GM12878 (cell line): ENCODE results near the gene C2CD5. TPM values are rescaled to one million over a fixed set of nuclear protein-coding genes. Genes with fewer than 3 reads are reported as not detected.

Experiments
- CEBPB ChIP-seq, 2 experiments: fragments of 150-350 bp in 1 of 2; IDR thresholded peaks; 2 replicates each; pipeline ENCODE4 v1.6.1; 2012 to 2014; ENCODE audit warnings: low read depth in 2 of 2, low read length in 2 of 2, borderline replicate concordance in 1 of 2, inconsistent platforms in 1 of 2
- CREM ChIP-seq: IDR thresholded peaks from 2 replicates; pipeline ENCODE4 v1.6.1; 2014; ENCODE audit warnings: antibody characterized with exemption, low read depth
- EED ChIP-seq: sonication (generic); IDR thresholded peaks from 2 replicates; pipeline ENCODE4 v1.6.1; 2016; ENCODE audit warnings: antibody characterized with exemption, low read depth
- GATAD2B ChIP-seq: fragments of 450-650 bp; conservative IDR thresholded peaks from 2 replicates; pipeline ENCODE4 v1.6.1; 2017; ENCODE audit warnings: low read depth, mild to moderate bottlenecking, moderate library complexity
- MYC ChIP-seq: IDR thresholded peaks from 2 replicates; pipeline ENCODE4 v1.6.1; 2011; ENCODE audit warnings: mild to moderate bottlenecking, low read length, moderate library complexity, inconsistent platforms; ENCODE audit not compliant: insufficient read depth, insufficient replicate concordance, insufficient read length, severe bottlenecking
- PAX5 ChIP-seq: IDR thresholded peaks from 2 replicates; pipeline ENCODE4 v1.6.1; 2011; ENCODE audit warnings: low read depth, low read length, borderline replicate concordance
- POLR2A ChIP-seq: IDR thresholded peaks from 2 replicates; pipeline ENCODE4 v1.6.1; 2011; ENCODE audit warnings: low read depth, mild to moderate bottlenecking, low read length
- RBBP5 ChIP-seq: fragments of 200-600 bp; sonication (generic); conservative IDR thresholded peaks from 2 replicates; pipeline ENCODE4 v1.6.1; 2016
- RCOR1 ChIP-seq: conservative IDR thresholded peaks from 2 replicates; pipeline ENCODE4 v1.6.1; 2012; ENCODE audit warnings: low read depth, low read length, improper control_type of control experiment
- RELB ChIP-seq: fragments of 450-650 bp; IDR thresholded peaks from 2 replicates; pipeline ENCODE4 v1.6.1; 2017; ENCODE audit warnings: low read depth, mild to moderate bottlenecking, moderate library complexity
- ZNF24 ChIP-seq: fragments of 450-650 bp; IDR thresholded peaks from 2 replicates; pipeline ENCODE4 v1.6.1; 2017; ENCODE audit warnings: antibody characterized with exemption, mild to moderate bottlenecking
- ZZZ3 ChIP-seq: IDR thresholded peaks from 2 replicates; pipeline ENCODE4 v1.6.1; 2011; ENCODE audit warnings: low read depth; ENCODE audit not compliant: control insufficient read depth, insufficient read length
- polyA plus RNA-seq, 11 experiments: library from polyadenylated mRNA; depleted of rRNA in 4 of 11; unstranded in 6 of 11; stranded (reverse) in 5 of 11; fragments of >200 nt; fragmentation: Nextera tagmentation in 4 of 11; fragmentation: Illumina TruSeq in 1 of 11; extraction: Ambion mirVana in 4 of 11; extraction: Trizol in 1 of 11; gene quantifications; 1 replicate in 1 of 11; 2 replicates in 10 of 11; pipeline versions ENCODE4 v1.2.1 to v1.2.3, GENCODE V29; 2011 to 2016; ENCODE audit warnings: inconsistent platforms in 2 of 11, missing spikeins in 2 of 11, low read depth in 1 of 11
- total RNA-seq, 4 experiments: library from RNA; depleted of rRNA in 3 of 4; stranded (reverse); fragments of >200 nt in 3 of 4; fragmentation: Illumina TruSeq in 1 of 4; extraction: Trizol in 1 of 4; gene quantifications; 2 replicates each; pipeline versions ENCODE4 v1.2.1 to v1.2.3, GENCODE V29; 2013 to 2021
- TF ChIP-seq, protein P1 (sequence below): fragments of 450-650 bp; formaldehyde crosslinking; IDR thresholded peaks from 2 replicates; pipeline ENCODE4 v1.4.0; 2020; ENCODE audit warnings: mild to moderate bottlenecking, moderate library complexity

Gene C2CD5
- total and polyA plus RNA-seq, 10 of the 15 experiments (the other 5 are each of a cell fraction or from before 2014, with no cell fraction given): 7.7 to 55.0 (median 27.0) TPM

GRCh38 chr12:22544038-22544979 is at the start of gene C2CD5 (continued):
- TF ChIP-seq, protein P1, sequence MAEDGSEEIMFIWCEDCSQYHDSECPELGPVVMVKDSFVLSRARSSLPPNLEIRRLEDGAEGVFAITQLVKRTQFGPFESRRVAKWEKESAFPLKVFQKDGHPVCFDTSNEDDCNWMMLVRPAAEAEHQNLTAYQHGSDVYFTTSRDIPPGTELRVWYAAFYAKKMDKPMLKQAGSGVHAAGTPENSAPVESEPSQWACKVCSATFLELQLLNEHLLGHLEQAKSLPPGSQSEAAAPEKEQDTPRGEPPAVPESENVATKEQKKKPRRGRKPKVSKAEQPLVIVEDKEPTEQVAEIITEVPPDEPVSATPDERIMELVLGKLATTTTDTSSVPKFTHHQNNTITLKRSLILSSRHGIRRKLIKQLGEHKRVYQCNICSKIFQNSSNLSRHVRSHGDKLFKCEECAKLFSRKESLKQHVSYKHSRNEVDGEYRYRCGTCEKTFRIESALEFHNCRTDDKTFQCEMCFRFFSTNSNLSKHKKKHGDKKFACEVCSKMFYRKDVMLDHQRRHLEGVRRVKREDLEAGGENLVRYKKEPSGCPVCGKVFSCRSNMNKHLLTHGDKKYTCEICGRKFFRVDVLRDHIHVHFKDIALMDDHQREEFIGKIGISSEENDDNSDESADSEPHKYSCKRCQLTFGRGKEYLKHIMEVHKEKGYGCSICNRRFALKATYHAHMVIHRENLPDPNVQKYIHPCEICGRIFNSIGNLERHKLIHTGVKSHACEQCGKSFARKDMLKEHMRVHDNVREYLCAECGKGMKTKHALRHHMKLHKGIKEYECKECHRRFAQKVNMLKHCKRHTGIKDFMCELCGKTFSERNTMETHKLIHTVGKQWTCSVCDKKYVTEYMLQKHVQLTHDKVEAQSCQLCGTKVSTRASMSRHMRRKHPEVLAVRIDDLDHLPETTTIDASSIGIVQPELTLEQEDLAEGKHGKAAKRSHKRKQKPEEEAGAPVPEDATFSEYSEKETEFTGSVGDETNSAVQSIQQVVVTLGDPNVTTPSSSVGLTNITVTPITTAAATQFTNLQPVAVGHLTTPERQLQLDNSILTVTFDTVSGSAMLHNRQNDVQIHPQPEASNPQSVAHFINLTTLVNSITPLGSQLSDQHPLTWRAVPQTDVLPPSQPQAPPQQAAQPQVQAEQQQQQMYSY (CRISPR knock-in tag): no peak
- TF ChIP-seq EED (peak; percentile 40; the same call in 1 of the 2 replicates), PAX5 (peak; percentile 71; the same call in 1 of the 2 replicates), RELB (peak; percentile 87), GATAD2B (peak; percentile 77; the same call in 1 of the 2 replicates), MYC (peak; percentile 20), RCOR1 (no peak), ZNF24 (0 out of 2 replicates have a peak, but pooled peaks have one; percentile 41), POLR2A (peak; percentile 94), RBBP5 (0 out of 2 replicates have a peak, but pooled peaks have one; percentile 57), CREM (peak; percentile 94), CEBPB (IDR thresholded peaks at IDR 0.05; ENCODE audit: borderline replicate concordance in 1 of 2, low read depth in 2 of 2, low read length in 2 of 2) (no peak), ZZZ3 (no peak)
